ENCODE data around the gene ZFR. TPM values are rescaled to one million over a fixed set of nuclear protein-coding genes. Genes with fewer than 3 reads are reported as not detected.
"Not testable (repeated sequence)": the region's sequence is repeated elsewhere in the genome, so short reads cannot be mapped to it uniquely, and the experiment has no call there.

Gene ZFR
- total RNA-seq, 8 experiments from 2014 or later, result 72.5 to 116 (median 88.7) TPM

GRCh38 chr5:32390819-32391591 is 53.5 kb downstream of the ZFR start:
- Histone ChIP-seq H3K27ac (peak overlapping the region in 1 of 2 donors; percentile 30), H3K4me3 (no peak overlapping the region), H3K4me1 (replicated peaks in 1 of 2) (peaks cover 0 to 10% of the 10 kb centered on the region in 2 donors)
- peak; percentile 43 to 99 (median 95) for ATAC-seq (replicated peaks in 6 of 8)
- in situ Hi-C loops (cut with MboI; ENCODE audit: low pct_unique_long_range_greater_than_20kb in 2 of 9, low sequenced_read_pairs in 9 of 9, unreplicated experiment in 9 of 9), result no loop called here
- 74 to 100% (median 86%) methylated on average over 2 to 8 of the region's 10 CpGs for WGBS, 10 experiments

- peak in 1 of 8 experiments; percentile 20 for ATAC-seq (replicated peaks in 6 of 8)
- no peak overlapping the region for H3K4me3 ChIP-seq
- WGBS, 10 experiments, result 0 to 100% (median 90%) methylated on average over 1 to 6 of the region's 6 CpGs
- no peak overlapping the region for H3K27ac ChIP-seq
- in situ Hi-C loops (cut with MboI; ENCODE audit: low pct_unique_long_range_greater_than_20kb in 2 of 9, low sequenced_read_pairs in 9 of 9, unreplicated experiment in 9 of 9), result no loop called here
- peaks cover 0 to 10% of the 10 kb centered on the region in 2 donors for H3K4me1 ChIP-seq (replicated peaks in 1 of 2)
These were observed 56.0 kb downstream of the ZFR start for GRCh38 chr5:32388432-32389129.

GRCh38 chr5:32387841-32388240 is 56.7 kb downstream of the ZFR start:
- in situ Hi-C loops (cut with MboI; ENCODE audit: low pct_unique_long_range_greater_than_20kb in 2 of 9, low sequenced_read_pairs in 9 of 9, unreplicated experiment in 9 of 9), result no loop called here
- Histone ChIP-seq H3K27ac (no peak overlapping the region), H3K4me1 (replicated peaks in 1 of 2) (peaks cover 0 to 10% of the 10 kb centered on the region in 2 donors), H3K4me3 (no peak overlapping the region)
- ATAC-seq (replicated peaks in 6 of 8), result no peak

GRCh38 chr5:32387211-32387610 is 57.3 kb downstream of the ZFR start:
- in situ Hi-C loops (cut with MboI; ENCODE audit: low pct_unique_long_range_greater_than_20kb in 2 of 9, low sequenced_read_pairs in 9 of 9, unreplicated experiment in 9 of 9), result no loop called here
- ATAC-seq (replicated peaks in 6 of 8), result no peak
- H3K27ac ChIP-seq, result no peak overlapping the region
- H3K4me3 ChIP-seq, result no peak overlapping the region
- WGBS, 10 experiments, result 6 to 100% (median 95%) methylated on average over 1 to 3 of the region's 3 CpGs
- peaks cover 0 to 10% of the 10 kb centered on the region in 2 donors for H3K4me1 ChIP-seq (replicated peaks in 1 of 2)

- ATAC-seq (replicated peaks in 6 of 8), result no peak
- in situ Hi-C loops (cut with MboI; ENCODE audit: low pct_unique_long_range_greater_than_20kb in 2 of 9, low sequenced_read_pairs in 9 of 9, unreplicated experiment in 9 of 9), result no loop called here
- Histone ChIP-seq H3K4me3 (no peak overlapping the region), H3K4me1 (replicated peaks in 1 of 2) (no peaks in the 10 kb centered on the region), H3K27ac (no peak overlapping the region)
These were observed 59.9 kb downstream of the ZFR start for GRCh38 chr5:32384621-32385020.

DNA sequence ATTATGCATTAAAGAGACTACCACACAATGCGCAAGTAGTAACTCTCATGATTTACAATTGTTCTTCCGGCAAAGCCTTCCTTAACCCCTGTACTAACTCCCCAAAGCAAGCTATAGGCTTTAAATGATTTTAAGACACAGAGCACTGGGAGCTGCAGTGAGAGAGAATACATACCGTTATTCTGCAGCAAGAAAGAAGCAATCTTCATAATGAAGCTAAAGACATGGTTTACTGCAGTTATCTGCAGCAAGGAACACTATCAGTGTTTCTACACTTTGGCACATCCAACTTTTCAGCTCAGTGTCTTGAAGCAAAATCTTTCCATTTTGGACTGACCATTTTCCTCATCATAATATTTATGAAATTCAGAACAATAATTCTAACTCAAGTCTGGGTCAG is 61.0 kb downstream of the ZFR start:
- Histone ChIP-seq H3K27ac (no peak overlapping the region), H3K4me1 (replicated peaks in 1 of 2) (no peaks in the 10 kb centered on the region), H3K4me3 (no peak overlapping the region)
- 51 to 100% (median 96%) methylated on average over 1 to 3 of the region's 3 CpGs; no CpG with 5 or more reads in 1 of the 10 experiments for WGBS, 10 experiments
- in situ Hi-C loops (cut with MboI; ENCODE audit: low pct_unique_long_range_greater_than_20kb in 2 of 9, low sequenced_read_pairs in 9 of 9, unreplicated experiment in 9 of 9), result no loop called here
- no peak for ATAC-seq (replicated peaks in 6 of 8)

DNA sequence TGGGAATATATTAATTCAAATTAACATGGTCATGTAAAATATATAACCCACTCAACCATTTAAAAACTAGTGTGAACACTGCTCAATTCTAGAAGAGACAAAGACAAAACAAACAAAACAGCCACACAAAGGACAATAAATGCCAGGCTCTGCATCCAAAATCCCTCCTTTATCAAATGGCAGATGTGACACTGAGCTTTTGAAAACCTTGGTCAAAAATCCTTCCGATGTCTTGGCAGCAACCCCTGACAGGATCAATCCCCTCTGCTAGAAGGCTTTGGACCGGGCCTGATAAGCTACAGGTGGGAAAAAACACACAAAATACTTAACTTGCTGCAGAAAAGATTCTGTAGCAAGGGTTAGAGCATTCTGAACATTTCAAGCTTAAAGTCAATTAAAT is 61.5 kb downstream of the ZFR start:
- in situ Hi-C loops (cut with MboI; ENCODE audit: low pct_unique_long_range_greater_than_20kb in 2 of 9, low sequenced_read_pairs in 9 of 9, unreplicated experiment in 9 of 9), result no loop called here
- Histone ChIP-seq H3K4me1 (replicated peaks in 1 of 2) (no peaks in the 10 kb centered on the region), H3K27ac (no peak overlapping the region), H3K4me3 (no peak overlapping the region)
- no peak for ATAC-seq (replicated peaks in 6 of 8)
- 83 to 100% (median 100%) methylated on average over 1 to 2 of the region's 2 CpGs; no CpG with 5 or more reads in 2 of the 10 experiments for WGBS, 10 experiments

GRCh38 chr5:32379421-32379820 is 65.1 kb downstream of the ZFR start:
- Histone ChIP-seq H3K4me3 (no peak overlapping the region), H3K4me1 (replicated peaks in 1 of 2) (no peaks in the 10 kb centered on the region), H3K27ac (no peak overlapping the region)
- no peak for ATAC-seq (replicated peaks in 6 of 8)
- in situ Hi-C loops (cut with MboI; ENCODE audit: low pct_unique_long_range_greater_than_20kb in 2 of 9, low sequenced_read_pairs in 9 of 9, unreplicated experiment in 9 of 9), result no loop called here

DNA sequence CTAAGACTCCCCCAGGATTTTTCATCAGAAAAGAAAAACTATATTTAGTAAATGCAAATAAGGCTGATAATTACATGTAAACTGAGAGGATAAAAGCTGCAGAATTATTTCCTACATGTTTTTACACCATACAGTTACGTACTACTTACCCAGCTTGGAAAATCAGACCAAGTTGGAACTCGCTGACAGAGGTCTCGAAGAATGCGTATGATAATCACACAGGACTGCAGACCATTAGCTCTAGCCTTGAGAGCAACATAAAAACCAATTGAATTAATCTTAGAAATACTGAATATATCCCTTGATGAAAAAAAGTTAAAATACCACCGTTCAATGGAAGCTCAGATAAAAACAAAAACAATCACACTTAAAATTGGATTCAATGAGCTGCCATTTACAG is 65.6 kb downstream of the ZFR start:
- WGBS, 10 experiments, result 38 to 100% (median 77%) methylated on average over 1 to 5 of the region's 5 CpGs; no CpG with 5 or more reads in 1 of the 10 experiments
- Histone ChIP-seq H3K4me1 (replicated peaks in 1 of 2) (no peaks in the 10 kb centered on the region), H3K27ac (no peak overlapping the region), H3K4me3 (no peak overlapping the region)
- no peak for ATAC-seq (replicated peaks in 6 of 8)
- in situ Hi-C loops (cut with MboI; ENCODE audit: low pct_unique_long_range_greater_than_20kb in 2 of 9, low sequenced_read_pairs in 9 of 9, unreplicated experiment in 9 of 9), result no loop called here

- in situ Hi-C loops (cut with MboI; ENCODE audit: low pct_unique_long_range_greater_than_20kb in 2 of 9, low sequenced_read_pairs in 9 of 9, unreplicated experiment in 9 of 9), result no loop called here
- H3K27ac ChIP-seq, result no peak overlapping the region
These were observed 74.9 kb downstream of the ZFR start for GRCh38 chr5:32369542-32370155.

DNA sequence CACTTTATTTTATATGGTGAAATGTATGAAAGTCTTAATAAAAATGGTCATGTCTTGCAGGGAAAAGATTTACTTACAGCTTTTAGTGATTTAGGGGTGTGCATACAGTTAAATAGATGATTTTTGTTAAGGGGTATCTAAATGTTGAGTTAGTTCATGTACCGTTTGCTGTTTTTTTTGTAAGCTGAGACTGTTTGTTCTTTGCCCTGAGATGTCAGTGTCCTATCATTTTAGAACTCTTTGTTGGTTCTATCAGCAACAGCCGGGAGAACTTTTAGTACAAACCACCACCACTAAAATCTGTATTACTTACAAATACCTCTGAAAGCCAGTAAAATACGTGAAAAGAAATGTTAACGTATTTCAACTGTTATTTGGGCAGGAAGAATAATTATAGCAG is 75.5 kb downstream of the ZFR start:
- Histone ChIP-seq H3K4me3 (no peak overlapping the region), H3K27ac (no peak overlapping the region), H3K4me1 (replicated peaks in 1 of 2) (no peaks in the 10 kb centered on the region)
- WGBS, 10 experiments, result 88 to 100% (median 92%) methylated on average over 1 to 4 of the region's 4 CpGs; no CpG with 5 or more reads in 1 of the 10 experiments
- in situ Hi-C loops (cut with MboI; ENCODE audit: low pct_unique_long_range_greater_than_20kb in 2 of 9, low sequenced_read_pairs in 9 of 9, unreplicated experiment in 9 of 9), result no loop called here
- ATAC-seq (replicated peaks in 6 of 8), result no peak

More at GRCh38 chr5:32369542-32370155, 74.9 kb downstream of the ZFR start:
- H3K4me1 ChIP-seq (replicated peaks in 1 of 2), result no peaks in the 10 kb centered on the region
- H3K4me3 ChIP-seq, result no peak overlapping the region
- no peak for ATAC-seq (replicated peaks in 6 of 8)
- WGBS, 10 experiments, result 87 to 100% (median 98%) methylated on average over 1 to 8 of the region's 8 CpGs; no CpG with 5 or more reads in 1 of the 10 experiments

DNA sequence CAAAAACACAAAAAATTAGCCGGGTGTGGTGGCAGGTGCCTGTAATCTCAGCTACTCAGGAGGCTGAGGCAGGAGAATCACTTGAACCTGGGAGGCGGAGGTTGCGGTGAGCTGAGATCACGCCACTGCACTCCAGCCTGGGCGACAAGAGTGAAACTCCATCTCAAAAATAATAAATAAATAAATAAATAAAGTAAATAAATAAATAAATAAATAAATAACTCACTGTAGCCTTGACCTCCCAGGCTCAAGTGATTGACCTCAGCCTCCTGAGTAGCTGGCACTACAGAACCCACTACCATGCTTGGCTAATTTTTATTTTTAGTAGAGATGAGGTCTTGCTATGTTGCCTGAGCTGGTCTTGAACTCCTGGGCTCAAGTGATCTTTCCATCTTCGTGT is 77.3 kb downstream of the ZFR start:
- H3K4me3 ChIP-seq; in situ Hi-C loops (cut with MboI; ENCODE audit: low pct_unique_long_range_greater_than_20kb in 2 of 9, low sequenced_read_pairs in 9 of 9, unreplicated experiment in 9 of 9); ATAC-seq (replicated peaks in 6 of 8); H3K4me1 ChIP-seq (replicated peaks in 1 of 2); H3K27ac ChIP-seq: not testable (repeated sequence)
- WGBS, 10 experiments, result 89 to 100% (median 100%) methylated on average over 1 of the region's 6 CpGs; no CpG with 5 or more reads in 5 of the 10 experiments

GRCh38 chr5:32365623-32366022 is 78.9 kb downstream of the ZFR start:
- Histone ChIP-seq H3K4me1 (replicated peaks in 1 of 2) (no peaks in the 10 kb centered on the region), H3K4me3 (no peak overlapping the region), H3K27ac (no peak overlapping the region)
- WGBS, 10 experiments, result 50 to 100% (median 100%) methylated on average over 1 to 5 of the region's 5 CpGs; no CpG with 5 or more reads in 3 of the 10 experiments
- in situ Hi-C loops (cut with MboI; ENCODE audit: low pct_unique_long_range_greater_than_20kb in 2 of 9, low sequenced_read_pairs in 9 of 9, unreplicated experiment in 9 of 9), result no loop called here
- ATAC-seq (replicated peaks in 6 of 8), result no peak
